ENCODE results near the gene CTAG1A.
A peak's percentile ranks its signal among the peaks of the same experiment; 100 is the strongest.

CTAG1A gene

DNA sequence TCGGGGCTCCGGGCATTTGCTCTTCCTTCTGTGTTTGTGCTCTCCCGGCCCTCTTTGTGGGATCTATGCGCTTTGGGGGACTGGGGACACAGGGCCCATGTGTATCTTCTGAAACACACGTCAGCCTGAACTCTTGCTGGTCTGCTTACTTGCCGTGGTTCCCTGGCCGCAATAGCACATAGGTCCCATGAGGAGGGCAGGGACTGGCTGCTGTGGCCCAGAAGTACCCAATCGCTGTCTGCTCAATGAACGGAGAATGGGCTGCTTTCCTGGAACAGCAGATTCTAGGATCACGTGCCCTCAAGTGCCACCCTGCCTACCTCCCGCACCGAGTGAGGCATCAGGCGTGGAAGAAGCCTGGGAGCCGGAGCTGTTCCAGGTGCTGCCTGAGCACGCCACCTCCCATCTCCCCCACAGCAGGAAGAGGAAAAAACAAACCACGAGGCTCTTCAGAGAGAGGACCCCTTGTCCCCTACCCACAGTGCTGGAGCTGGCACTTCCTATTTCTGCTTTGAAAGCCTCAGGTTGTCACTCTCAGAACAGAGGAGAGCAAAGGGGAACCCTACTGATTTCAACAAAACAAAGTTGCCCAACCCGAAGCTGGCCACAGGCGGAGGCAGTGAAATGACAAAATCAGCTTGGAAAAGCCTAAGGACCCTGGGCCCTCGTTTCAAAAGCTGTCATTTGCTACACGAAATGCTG, 42.1 kb upstream of the CTAG1A start:
- Histone ChIP-seq H3K9me3 (ENCODE audit: control insufficient read depth, insufficient read depth, low read length) (no peaks in the 10 kb centered on the region), H3K9me2 (replicated peaks; ENCODE audit: control insufficient read depth, low read length) (no peaks in the 10 kb centered on the region), H3K27ac (ENCODE audit: low read depth, low read length) (no peak overlapping the region), H3K4me3 (ENCODE audit: low read length) (no peak overlapping the region), H4K20me1 (ENCODE audit: control insufficient read depth, insufficient read depth, low read depth, low read length) (no peaks in the 10 kb centered on the region), H3K79me2 (ENCODE audit: control insufficient read depth, low read length) (peaks cover 17% of the 10 kb centered on the region), H3K4me1 (ENCODE audit: control insufficient read depth, low read length) (peaks cover 8% of the 10 kb centered on the region), H3K36me3 (ENCODE audit: control insufficient read depth, low read length) (peaks cover 15% of the 10 kb centered on the region), H3F3A (ENCODE audit: control insufficient read depth, insufficient read depth) (no peaks in the 10 kb centered on the region), H3K27me3 (ENCODE audit: control insufficient read depth, low read length) (no peaks in the 10 kb centered on the region), H3K4me2 (ENCODE audit: low read length) (no peak overlapping the region)
- no peak for TF ChIP-seq EZH2phosphoT487 (IDR thresholded peaks at IDR 0.05; ENCODE audit: borderline replicate concordance, low read length)
- TF ChIP-seq, protein P1, sequence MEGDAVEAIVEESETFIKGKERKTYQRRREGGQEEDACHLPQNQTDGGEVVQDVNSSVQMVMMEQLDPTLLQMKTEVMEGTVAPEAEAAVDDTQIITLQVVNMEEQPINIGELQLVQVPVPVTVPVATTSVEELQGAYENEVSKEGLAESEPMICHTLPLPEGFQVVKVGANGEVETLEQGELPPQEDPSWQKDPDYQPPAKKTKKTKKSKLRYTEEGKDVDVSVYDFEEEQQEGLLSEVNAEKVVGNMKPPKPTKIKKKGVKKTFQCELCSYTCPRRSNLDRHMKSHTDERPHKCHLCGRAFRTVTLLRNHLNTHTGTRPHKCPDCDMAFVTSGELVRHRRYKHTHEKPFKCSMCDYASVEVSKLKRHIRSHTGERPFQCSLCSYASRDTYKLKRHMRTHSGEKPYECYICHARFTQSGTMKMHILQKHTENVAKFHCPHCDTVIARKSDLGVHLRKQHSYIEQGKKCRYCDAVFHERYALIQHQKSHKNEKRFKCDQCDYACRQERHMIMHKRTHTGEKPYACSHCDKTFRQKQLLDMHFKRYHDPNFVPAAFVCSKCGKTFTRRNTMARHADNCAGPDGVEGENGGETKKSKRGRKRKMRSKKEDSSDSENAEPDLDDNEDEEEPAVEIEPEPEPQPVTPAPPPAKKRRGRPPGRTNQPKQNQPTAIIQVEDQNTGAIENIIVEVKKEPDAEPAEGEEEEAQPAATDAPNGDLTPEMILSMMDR (IDR thresholded peaks at IDR 0.05; ENCODE audit: low read depth, low read length, poor library complexity, severe bottlenecking): no peak

DNA sequence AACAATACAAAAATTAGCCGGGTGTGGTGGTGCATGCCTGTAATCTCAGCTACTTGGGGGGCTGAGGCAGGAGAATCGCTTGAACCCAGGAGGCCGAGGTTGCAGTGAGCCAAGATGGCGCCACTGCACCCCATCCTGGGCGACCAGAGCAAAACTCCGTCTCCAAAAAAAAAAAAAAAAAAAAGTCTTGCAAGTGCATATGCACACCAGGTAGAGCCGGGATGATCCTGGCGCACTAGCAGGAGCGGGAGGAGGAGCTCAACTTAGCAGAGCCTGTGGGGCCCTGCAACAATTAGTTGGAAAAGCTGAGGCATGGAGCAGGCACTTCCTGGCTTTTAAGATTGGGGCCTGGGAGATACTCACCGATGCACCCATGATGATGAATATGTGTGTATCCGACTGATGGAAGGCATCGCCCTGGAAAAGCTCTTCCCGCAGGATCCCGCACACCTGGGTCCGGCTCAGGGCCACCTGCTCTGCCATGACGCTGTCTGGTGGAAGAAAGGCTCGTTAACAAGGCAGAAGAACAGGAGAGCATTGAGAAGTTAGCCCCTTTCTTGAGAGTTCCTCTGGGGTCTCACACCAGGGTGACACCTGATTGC, 39.2 kb upstream of the CTAG1A start:
- Histone ChIP-seq H3K27ac (ENCODE audit: low read depth, low read length) (no peak overlapping the region), H3K79me2 (ENCODE audit: control insufficient read depth, low read length) (peaks cover 46% of the 10 kb centered on the region), H3K36me3 (ENCODE audit: control insufficient read depth, low read length) (peaks cover 15% of the 10 kb centered on the region), H3K9me3 (ENCODE audit: control insufficient read depth, insufficient read depth, low read length) (no peaks in the 10 kb centered on the region), H3K9me2 (replicated peaks; ENCODE audit: control insufficient read depth, low read length) (no peaks in the 10 kb centered on the region), H3F3A (ENCODE audit: control insufficient read depth, insufficient read depth) (no peaks in the 10 kb centered on the region), H4K20me1 (ENCODE audit: control insufficient read depth, insufficient read depth, low read depth, low read length) (no peaks in the 10 kb centered on the region), H3K27me3 (ENCODE audit: control insufficient read depth, low read length) (no peaks in the 10 kb centered on the region), H3K4me3 (ENCODE audit: low read length) (peak overlapping the region; percentile 89), H3K4me1 (ENCODE audit: control insufficient read depth, low read length) (peaks cover 8% of the 10 kb centered on the region), H3K4me2 (ENCODE audit: low read length) (peak overlapping the region; percentile 82)
- TF ChIP-seq, protein P1 (IDR thresholded peaks at IDR 0.05; ENCODE audit: low read depth, low read length, poor library complexity, severe bottlenecking): no peak
- TF ChIP-seq EZH2phosphoT487 (IDR thresholded peaks at IDR 0.05; ENCODE audit: borderline replicate concordance, low read length): no peak

DNA sequence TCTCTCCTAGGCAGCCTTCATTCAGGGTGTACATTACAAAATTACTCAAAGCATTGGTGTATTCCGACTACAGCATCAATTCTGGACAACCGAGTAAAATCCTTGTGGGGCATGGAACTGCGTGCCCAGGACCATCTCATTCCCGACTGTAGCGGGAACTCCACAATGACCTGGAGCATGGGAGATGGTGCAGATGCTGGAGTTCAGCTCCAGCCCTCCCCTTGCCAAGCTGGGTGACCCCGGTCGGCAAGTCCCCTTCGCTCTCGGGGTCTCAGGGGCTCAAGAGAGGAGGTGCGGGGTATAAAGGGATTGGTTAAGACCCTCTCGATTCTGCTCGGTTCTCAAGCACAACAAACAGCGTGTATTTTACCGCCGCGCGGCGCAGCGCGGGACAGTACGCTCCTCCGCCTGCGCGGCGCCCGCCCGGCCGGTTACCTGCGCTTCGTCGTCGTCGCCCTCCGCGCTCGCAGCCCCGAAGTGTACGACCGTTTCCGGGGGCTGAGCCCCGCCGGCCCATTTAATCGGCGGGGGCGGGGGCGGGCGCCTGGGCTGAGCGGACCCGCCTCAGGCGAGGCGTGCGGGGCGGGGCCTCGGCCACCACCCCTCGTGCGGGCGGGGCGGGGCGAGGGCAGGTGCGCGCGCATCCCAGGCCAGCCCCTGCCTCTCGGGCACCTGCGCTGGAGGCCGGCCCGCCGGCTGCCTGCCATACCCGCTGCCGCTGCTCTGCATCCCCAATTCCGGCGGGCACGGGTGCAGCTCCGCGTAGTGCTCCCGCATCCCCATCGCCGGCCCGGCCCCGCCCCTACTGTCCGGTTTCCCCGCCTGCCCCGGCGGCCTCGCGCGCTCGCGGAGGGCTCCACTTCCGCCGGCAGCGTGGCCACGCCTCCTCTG, 38.3 kb upstream of the CTAG1A start, which contains the start of gene G6PD:
G6PD (minus strand) TSS at position 493 of the 891 bp plus-strand sequence. CDS start 691 bp downstream, outside the sequence.
- Histone ChIP-seq H3K27me3 (ENCODE audit: control insufficient read depth, low read length) (no peaks in the 10 kb centered on the region), H3K4me3 (ENCODE audit: low read length) (peak within 1 kb of the TSS; percentile 89), H3K4me1 (ENCODE audit: control insufficient read depth, low read length) (peaks cover 8% of the 10 kb centered on the region), H3K9me3 (ENCODE audit: control insufficient read depth, insufficient read depth, low read length) (no peaks in the 10 kb centered on the region), H3K36me3 (ENCODE audit: control insufficient read depth, low read length) (peaks cover 15% of the 10 kb centered on the region), H4K20me1 (ENCODE audit: control insufficient read depth, insufficient read depth, low read depth, low read length) (no peaks in the 10 kb centered on the region), H3K79me2 (ENCODE audit: control insufficient read depth, low read length) (peaks cover 51% of the 10 kb centered on the region), H3F3A (ENCODE audit: control insufficient read depth, insufficient read depth) (no peaks in the 10 kb centered on the region), H3K9me2 (replicated peaks; ENCODE audit: control insufficient read depth, low read length) (no peaks in the 10 kb centered on the region), H3K27ac (ENCODE audit: low read depth, low read length) (peak within 1 kb of the TSS; percentile 91), H3K4me2 (ENCODE audit: low read length) (peak within 1 kb of the TSS; percentile 82)
- TF ChIP-seq EZH2phosphoT487 (IDR thresholded peaks at IDR 0.05; ENCODE audit: borderline replicate concordance, low read length): no peak
- TF ChIP-seq, protein P1 (IDR thresholded peaks at IDR 0.05; ENCODE audit: low read depth, low read length, poor library complexity, severe bottlenecking): no peak
